ENCODE measurements around the gene REXO1.
A peak's percentile ranks its signal among the peaks of the same experiment; 100 is the strongest.
"Not testable (repeated sequence)": the region's sequence is repeated elsewhere in the genome, so short reads cannot be mapped to it uniquely, and the experiment has no call there.

Gene REXO1

DNA sequence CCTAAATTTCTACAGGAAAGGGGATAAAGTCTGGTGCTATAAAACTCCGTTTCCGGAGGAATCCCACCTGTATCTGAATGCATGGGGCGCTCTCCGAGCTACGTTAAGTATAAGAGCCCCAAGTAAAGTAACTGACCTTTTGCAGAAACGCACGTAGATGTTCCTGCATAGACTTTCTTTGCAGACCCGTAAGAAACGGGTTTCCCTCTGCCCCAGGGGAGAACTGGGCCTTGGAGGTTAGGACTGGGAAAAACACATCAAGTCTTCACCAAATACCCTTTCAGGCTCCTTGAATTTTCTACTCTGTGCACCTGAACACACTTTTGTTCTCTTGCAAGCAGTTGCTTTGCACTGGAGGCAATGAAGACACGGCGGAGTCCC lies 27.0 kb upstream of the REXO1 start:
- DNase-seq (ENCODE audit: low read depth, low spot score), result not testable (repeated sequence)
- no CpG with 5 or more reads among the region's 11 CpGs for WGBS (ENCODE audit: insufficient coverage, insufficient read length)

DNA sequence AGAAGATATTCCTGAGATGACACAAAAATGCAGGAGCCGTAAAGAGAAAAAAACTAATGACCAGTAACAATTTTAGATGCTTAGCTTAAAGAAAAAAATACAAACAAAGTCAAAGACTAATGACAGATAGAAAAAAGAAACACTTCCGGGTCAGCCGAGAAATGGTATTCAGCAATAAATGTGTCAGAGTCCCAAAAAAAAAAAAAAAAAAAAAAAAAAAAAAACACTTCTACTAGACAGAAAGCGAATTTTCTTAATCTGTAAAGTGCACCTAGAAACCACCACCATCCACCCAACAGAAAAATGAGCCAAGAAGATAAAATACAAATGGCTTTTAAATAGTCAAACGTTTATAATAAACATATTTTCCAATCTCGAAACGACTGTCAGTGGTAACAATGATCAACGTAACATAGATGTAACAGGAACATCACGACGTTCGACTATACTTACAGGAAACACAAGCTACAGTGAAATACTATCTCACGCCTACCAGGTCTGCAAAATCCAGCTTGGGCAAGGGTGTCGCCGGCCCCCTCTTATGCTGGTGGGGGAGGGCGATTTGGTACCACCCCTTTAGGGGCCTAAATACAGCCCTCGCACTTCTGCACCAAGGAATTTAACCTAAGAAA lies 26.4 kb upstream of the REXO1 start:
- H3K4me1 ChIP-seq (ENCODE audit: control insufficient read depth, insufficient read depth, low read length), result 0 out of 2 replicates have a peak, but pooled peaks cover 3% of the 10 kb centered on the region
- H3K4me3 ChIP-seq (ENCODE audit: low read length), result peak overlapping the region; percentile 24; the same call in 1 of the 2 replicates
- WGBS (ENCODE audit: insufficient coverage, insufficient read length), result no CpG with 5 or more reads among the region's 16 CpGs
- DNase-seq (ENCODE audit: low read depth, low spot score), result no peak
- H3K36me3 ChIP-seq (ENCODE audit: control insufficient read depth, insufficient read depth, low read length), result peaks cover 7% of the 10 kb centered on the region; the same call in 1 of the 2 replicates
- no peaks in the 10 kb centered on the region for H3K9me3 ChIP-seq (ENCODE audit: control insufficient read depth, insufficient read depth, low read length)
- no peaks in the 10 kb centered on the region for H3K27me3 ChIP-seq (ENCODE audit: control insufficient read depth, insufficient read depth, low read length)
- H3K27ac ChIP-seq (ENCODE audit: low read length), result no peak overlapping the region

More for the DNA sequence above, 27.0 kb upstream of the REXO1 start:
- not testable (repeated sequence) for H3K27me3 ChIP-seq (ENCODE audit: control insufficient read depth, insufficient read depth, low read length); H3K4me1 ChIP-seq (ENCODE audit: control insufficient read depth, insufficient read depth, low read length); H3K9me3 ChIP-seq (ENCODE audit: control insufficient read depth, insufficient read depth, low read length); H3K36me3 ChIP-seq (ENCODE audit: control insufficient read depth, insufficient read depth, low read length); H3K27ac ChIP-seq (ENCODE audit: low read length)
- H3K4me3 ChIP-seq (ENCODE audit: low read length), result peak overlapping the region; percentile 86

DNA sequence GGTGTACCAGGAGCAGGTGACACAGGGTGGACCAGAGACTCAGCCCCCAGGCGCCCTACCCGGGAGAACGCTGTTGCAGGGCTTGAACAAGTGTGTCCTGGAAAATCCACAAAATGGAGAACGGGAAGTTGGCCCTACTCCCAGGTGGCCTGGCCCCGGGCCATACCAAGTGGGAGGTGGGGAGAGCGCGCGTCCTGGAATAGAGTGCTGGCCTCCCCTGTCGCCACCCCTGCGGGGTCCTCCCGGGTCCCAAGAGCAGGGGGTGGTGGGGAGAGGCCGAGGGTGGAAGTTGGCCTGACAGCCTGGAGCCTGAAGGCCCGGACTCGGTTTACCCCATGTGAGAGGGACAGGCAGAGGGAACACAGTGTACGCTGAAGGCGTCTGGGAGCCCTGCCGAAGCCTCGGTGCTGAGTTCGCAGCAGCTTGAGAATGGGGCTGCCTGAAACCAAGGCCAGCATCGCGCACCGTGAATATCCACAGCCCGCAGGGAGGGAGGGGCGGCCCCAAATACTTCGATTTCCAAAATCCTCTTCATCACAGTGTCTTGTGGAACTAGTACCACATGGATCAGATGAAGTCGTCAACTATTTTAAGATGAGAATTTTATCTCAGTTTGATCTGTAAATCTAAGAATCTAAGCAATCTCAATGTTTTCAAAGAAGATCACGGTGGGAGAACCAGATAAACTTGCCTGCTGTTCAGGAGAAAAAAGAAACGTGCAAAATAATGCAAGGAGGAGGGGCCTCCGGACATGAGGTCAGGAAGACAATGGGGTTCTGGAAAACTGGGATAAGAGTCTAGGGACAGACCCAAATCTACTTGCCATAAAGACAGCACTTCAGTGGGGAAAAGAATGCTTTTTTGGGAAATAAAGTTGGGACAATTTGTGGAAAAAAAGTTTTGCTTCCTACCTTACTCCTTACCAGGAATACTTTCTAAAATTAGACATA lies 25.5 kb upstream of the REXO1 start:
- Histone ChIP-seq H3K27me3 (ENCODE audit: control insufficient read depth, insufficient read depth, low read length) (no peaks in the 10 kb centered on the region), H3K27ac (ENCODE audit: low read length) (no peak overlapping the region), H3K36me3 (ENCODE audit: control insufficient read depth, insufficient read depth, low read length) (peaks cover 7% of the 10 kb centered on the region; the same call in 1 of the 2 replicates), H3K9me3 (ENCODE audit: control insufficient read depth, insufficient read depth, low read length) (no peaks in the 10 kb centered on the region), H3K4me1 (ENCODE audit: control insufficient read depth, insufficient read depth, low read length) (0 out of 2 replicates have a peak, but pooled peaks cover 3% of the 10 kb centered on the region), H3K4me3 (ENCODE audit: low read length) (no peak overlapping the region)
- DNase-seq (ENCODE audit: low read depth, low spot score), result no peak
- no CpG with 5 or more reads among the region's 29 CpGs for WGBS (ENCODE audit: insufficient coverage, insufficient read length)

DNA sequence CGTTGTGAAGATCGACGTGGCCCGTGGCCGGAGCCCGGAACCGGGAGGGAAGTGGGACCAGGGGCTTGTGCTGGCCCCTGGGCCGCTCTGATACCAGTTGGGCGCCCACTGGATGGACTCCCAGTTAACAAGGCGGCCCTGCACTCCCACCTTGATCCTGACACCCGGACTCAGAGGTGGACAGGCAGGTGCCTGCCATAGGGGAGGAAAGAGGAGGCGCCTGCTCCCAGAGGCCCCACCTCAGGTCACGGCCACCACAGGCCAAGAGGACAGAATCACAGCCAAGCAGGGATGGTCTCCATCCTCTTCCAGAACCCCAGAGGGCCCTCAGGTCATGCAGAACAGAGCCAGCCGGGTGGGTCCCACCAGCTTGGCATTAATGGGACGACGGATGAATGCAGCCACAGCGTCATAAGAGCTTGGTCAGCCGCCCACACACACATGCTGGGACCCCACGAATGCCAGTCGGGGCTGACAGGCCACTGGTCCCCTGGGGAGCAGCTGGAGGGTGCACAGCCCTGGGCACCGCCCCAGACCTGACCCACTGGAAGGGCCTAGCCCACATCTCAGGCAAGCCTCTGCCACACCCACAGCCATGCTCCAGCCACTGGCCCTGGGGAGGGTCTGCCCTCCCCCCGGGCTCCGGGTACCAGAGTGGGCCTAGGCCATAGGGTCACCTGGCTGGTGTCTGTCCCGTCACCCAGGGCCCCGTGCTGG lies 24.7 kb upstream of the REXO1 start:
- no CpG with 5 or more reads among the region's 25 CpGs for WGBS (ENCODE audit: insufficient coverage, insufficient read length)
- H3K27ac ChIP-seq (ENCODE audit: low read length), result no peak overlapping the region
- H3K4me3 ChIP-seq (ENCODE audit: low read length), result no peak overlapping the region
- H3K4me1 ChIP-seq (ENCODE audit: control insufficient read depth, insufficient read depth, low read length), result 0 out of 2 replicates have a peak, but pooled peaks cover 3% of the 10 kb centered on the region
- DNase-seq (ENCODE audit: low read depth, low spot score), result no peak
- H3K36me3 ChIP-seq (ENCODE audit: control insufficient read depth, insufficient read depth, low read length), result peaks cover 7% of the 10 kb centered on the region; the same call in 1 of the 2 replicates
- H3K9me3 ChIP-seq (ENCODE audit: control insufficient read depth, insufficient read depth, low read length), result no peaks in the 10 kb centered on the region
- no peaks in the 10 kb centered on the region for H3K27me3 ChIP-seq (ENCODE audit: control insufficient read depth, insufficient read depth, low read length)

DNA sequence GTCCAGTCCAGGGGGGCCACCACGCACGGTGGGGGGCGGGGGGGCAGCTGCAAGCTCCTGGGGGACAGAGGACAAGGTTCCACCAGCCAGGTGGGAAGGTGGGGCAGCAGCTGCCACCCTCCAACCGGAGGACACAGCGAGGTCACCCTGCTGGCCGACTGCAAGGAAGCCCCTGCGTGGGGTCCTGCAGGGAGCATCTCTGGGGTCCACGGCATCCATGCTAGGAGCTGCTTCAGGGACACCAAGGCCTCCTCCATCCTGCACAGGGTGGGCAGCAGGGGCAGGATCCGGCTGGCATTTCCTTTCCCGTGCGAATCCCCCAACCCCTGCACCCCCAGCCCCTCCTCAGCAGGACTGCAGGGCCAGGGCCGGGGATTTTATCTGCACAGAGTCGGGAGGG lies 23.3 kb upstream of the REXO1 start:
- no peak for DNase-seq (ENCODE audit: low read depth, low spot score)
- H3K27ac ChIP-seq (ENCODE audit: low read length), result no peak overlapping the region

DNA sequence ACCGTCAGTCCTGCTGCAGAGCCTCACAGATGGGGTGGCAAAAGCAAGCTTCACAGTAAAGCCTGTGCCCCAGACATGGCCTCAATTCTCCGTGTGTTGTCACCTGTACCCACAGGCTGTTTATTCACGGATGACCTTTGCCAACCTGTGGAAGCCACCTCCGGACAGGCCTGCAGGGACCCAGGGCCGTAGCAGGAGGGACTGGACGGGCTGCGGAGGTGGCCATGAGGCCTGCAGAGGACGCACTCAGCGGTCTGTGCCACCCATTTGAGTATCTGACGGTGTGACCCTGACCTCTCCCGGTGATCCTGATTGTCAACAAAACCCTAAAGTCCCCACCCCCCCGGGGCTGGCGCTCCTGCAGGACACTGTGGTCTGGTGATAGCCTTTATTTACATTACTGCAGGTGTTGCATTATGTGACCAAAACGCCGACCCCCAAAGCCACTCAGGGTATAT lies 22.9 kb upstream of the REXO1 start:
- Histone ChIP-seq H3K9me3 (ENCODE audit: control insufficient read depth, insufficient read depth, low read length) (no peaks in the 10 kb centered on the region), H3K27ac (ENCODE audit: low read length) (no peak overlapping the region), H3K27me3 (ENCODE audit: control insufficient read depth, insufficient read depth, low read length) (no peaks in the 10 kb centered on the region), H3K4me3 (ENCODE audit: low read length) (no peak overlapping the region; the same call in 1 of the 2 replicates), H3K4me1 (ENCODE audit: control insufficient read depth, insufficient read depth, low read length) (0 out of 2 replicates have a peak, but pooled peaks cover 3% of the 10 kb centered on the region), H3K36me3 (ENCODE audit: control insufficient read depth, insufficient read depth, low read length) (peaks cover 7% of the 10 kb centered on the region; the same call in 1 of the 2 replicates)
- no CpG with 5 or more reads among the region's 15 CpGs for WGBS (ENCODE audit: insufficient coverage, insufficient read length)
- no peak for DNase-seq (ENCODE audit: low read depth, low spot score)

More for the DNA sequence above, 23.3 kb upstream of the REXO1 start:
- Histone ChIP-seq H3K27me3 (ENCODE audit: control insufficient read depth, insufficient read depth, low read length) (no peaks in the 10 kb centered on the region), H3K4me3 (ENCODE audit: low read length) (no peak overlapping the region), H3K4me1 (ENCODE audit: control insufficient read depth, insufficient read depth, low read length) (0 out of 2 replicates have a peak, but pooled peaks cover 3% of the 10 kb centered on the region), H3K36me3 (ENCODE audit: control insufficient read depth, insufficient read depth, low read length) (peaks cover 7% of the 10 kb centered on the region; the same call in 1 of the 2 replicates), H3K9me3 (ENCODE audit: control insufficient read depth, insufficient read depth, low read length) (no peaks in the 10 kb centered on the region)
- no CpG with 5 or more reads among the region's 13 CpGs for WGBS (ENCODE audit: insufficient coverage, insufficient read length)

DNA sequence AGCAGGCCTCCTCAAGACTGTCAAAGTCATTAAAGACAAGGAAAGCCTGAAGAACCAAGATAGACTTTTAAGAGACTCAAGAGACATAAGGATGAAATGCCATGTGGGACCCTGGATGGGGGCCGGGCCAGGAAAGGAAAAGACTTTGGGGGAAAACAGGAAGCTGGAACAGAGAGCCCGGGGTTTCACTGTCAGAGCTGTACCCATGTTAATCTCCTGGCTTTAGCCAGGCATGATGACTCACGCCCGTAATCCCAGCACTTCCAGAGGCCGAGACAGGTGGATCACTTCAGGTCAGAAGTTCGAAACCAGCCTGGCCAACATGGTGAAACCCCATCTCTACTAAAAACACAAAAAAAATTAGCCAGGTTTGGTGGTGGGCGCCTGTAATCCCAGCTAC lies 20.7 kb upstream of the REXO1 start:
- peaks cover 7% of the 10 kb centered on the region; the same call in 1 of the 2 replicates for H3K36me3 ChIP-seq (ENCODE audit: control insufficient read depth, insufficient read depth, low read length)
- peaks cover 5% of the 10 kb centered on the region for H3K4me1 ChIP-seq (ENCODE audit: control insufficient read depth, insufficient read depth, low read length)
- H3K27ac ChIP-seq (ENCODE audit: low read length), result no peak overlapping the region
- WGBS (ENCODE audit: insufficient coverage, insufficient read length), result no CpG with 5 or more reads among the region's 7 CpGs
- no peaks in the 10 kb centered on the region for H3K9me3 ChIP-seq (ENCODE audit: control insufficient read depth, insufficient read depth, low read length)
- H3K4me3 ChIP-seq (ENCODE audit: low read length), result no peak overlapping the region
- no peak for DNase-seq (ENCODE audit: low read depth, low spot score)
- H3K27me3 ChIP-seq (ENCODE audit: control insufficient read depth, insufficient read depth, low read length), result no peaks in the 10 kb centered on the region

DNA sequence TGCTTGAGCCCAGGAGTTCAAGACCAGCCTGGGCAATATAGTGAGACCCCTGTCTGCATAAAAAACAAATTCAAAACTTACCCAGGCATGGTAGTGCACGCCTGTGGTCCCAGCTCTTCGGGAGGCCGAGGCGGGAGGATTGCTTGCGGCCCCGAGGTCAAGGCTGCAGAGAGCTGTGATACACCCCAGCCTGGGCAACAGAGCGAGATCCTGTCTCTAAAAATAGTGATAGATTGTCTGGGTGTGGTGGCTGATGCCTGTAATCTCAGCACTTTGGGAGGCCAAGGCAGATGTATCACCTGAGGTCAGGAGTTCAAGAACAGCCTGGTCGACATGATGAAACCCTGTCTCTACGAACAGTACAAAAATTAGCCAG lies 19.1 kb upstream of the REXO1 start:
- peaks cover 3% of the 10 kb centered on the region; the same call in 1 of the 2 replicates for H3K36me3 ChIP-seq (ENCODE audit: control insufficient read depth, insufficient read depth, low read length)
- no peak overlapping the region for H3K27ac ChIP-seq (ENCODE audit: low read length)
- no CpG with 5 or more reads among the region's 9 CpGs for WGBS (ENCODE audit: insufficient coverage, insufficient read length)
- peaks cover 2% of the 10 kb centered on the region for H3K4me1 ChIP-seq (ENCODE audit: control insufficient read depth, insufficient read depth, low read length)
- no peak overlapping the region for H3K4me3 ChIP-seq (ENCODE audit: low read length)
- H3K9me3 ChIP-seq (ENCODE audit: control insufficient read depth, insufficient read depth, low read length), result no peaks in the 10 kb centered on the region
- DNase-seq (ENCODE audit: low read depth, low spot score), result no peak
- H3K27me3 ChIP-seq (ENCODE audit: control insufficient read depth, insufficient read depth, low read length), result no peaks in the 10 kb centered on the region

DNA sequence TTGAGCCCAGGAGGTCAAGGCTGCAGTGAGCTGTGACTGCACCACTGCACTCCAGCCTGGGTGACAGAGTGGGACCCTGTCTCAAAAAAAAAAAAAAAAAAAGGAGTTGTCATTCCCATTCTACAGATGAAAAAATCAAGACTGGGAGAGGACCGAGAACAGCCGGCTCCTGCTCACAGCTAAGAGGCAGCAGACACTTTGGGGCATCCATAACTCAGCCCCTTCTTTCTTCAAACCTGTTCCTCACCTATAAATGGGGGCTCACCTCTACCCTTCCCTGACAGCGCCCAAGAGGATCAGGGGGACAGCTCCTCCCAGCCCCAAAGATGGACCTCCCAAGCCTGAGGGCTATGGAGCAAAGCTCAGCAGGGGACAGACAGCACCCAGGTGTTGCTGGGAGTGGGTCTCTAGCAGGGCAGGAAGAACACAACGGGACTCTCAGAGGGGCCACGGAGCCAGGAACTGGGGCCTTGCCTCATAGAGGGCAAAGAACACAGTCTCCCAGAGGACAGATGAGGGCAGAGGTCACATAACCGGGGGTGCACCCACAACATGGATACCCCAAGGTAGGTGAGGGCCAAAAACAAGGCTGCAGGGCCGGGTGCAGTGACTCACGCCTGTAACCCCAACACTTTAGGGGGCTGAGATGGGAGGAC lies 18.5 kb upstream of the REXO1 start:
- peaks cover 2% of the 10 kb centered on the region for H3K4me1 ChIP-seq (ENCODE audit: control insufficient read depth, insufficient read depth, low read length)
- no peak for DNase-seq (ENCODE audit: low read depth, low spot score)
- H3K9me3 ChIP-seq (ENCODE audit: control insufficient read depth, insufficient read depth, low read length), result no peaks in the 10 kb centered on the region
- H3K36me3 ChIP-seq (ENCODE audit: control insufficient read depth, insufficient read depth, low read length), result peaks cover 3% of the 10 kb centered on the region; the same call in 1 of the 2 replicates
- no peak overlapping the region for H3K4me3 ChIP-seq (ENCODE audit: low read length)
- no peaks in the 10 kb centered on the region for H3K27me3 ChIP-seq (ENCODE audit: control insufficient read depth, insufficient read depth, low read length)
- H3K27ac ChIP-seq (ENCODE audit: low read length), result no peak overlapping the region
- WGBS (ENCODE audit: insufficient coverage, insufficient read length), result no CpG with 5 or more reads among the region's 8 CpGs
